Diencephalon (tissue), 1 donor: ENCODE measurements around the gene U2SURP. TPM values are rescaled to one million over a fixed set of nuclear protein-coding genes. Genes with fewer than 3 reads are reported as not detected.

Experiments used
- small RNA-seq: library from RNA; depleted of rRNA; stranded (forward); fragments of <200 nt; gene quantifications from one replicate; pipeline ENCODE3, GENCODE V24; 2014
- total RNA-seq: library from RNA; depleted of rRNA; stranded (reverse); fragments of >200 nt; gene quantifications from one replicate; pipeline ENCODE4 v1.2.3, GENCODE V29; 2014

Gene U2SURP
- total RNA-seq = 119 TPM

DNA sequence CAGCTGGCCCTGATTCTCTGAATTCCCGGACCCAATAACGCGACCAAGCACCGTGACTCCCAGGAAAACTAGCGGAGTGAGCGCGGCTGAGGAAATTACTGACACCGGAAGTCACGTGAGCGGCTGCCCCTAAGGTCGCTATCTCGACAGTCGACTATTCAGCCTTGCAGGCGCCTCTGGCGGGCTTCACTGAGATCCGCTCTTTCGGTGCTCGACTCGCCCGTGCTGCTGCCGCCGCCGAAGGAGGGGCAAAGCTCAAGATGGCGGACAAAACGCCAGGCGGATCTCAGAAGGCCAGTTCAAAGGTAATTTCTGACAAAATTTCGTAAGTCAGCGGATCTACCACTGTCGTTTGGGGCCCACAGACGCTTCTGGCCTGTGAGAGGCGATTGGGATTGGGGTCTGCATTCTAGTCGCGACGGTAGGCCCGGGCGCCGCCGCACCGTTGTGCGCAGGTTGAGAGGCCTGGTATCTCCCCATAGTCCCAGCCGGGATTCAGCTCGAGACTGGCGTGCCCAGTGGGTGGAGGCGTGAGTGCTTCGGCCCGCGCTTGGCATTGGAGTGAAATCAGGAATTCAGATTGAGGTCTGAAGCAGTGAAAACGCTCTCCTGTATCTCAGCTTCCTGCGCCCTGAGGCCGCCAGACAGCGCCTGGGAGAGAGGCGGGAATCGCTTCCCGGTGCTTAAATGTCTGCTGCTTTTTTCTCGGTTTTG is at the start of gene U2SURP:
Gene U2SURP (plus strand): TSS at position 202 of the 714 bp plus-strand sequence. CDS start 59 bp downstream, at position 261.

DNA sequence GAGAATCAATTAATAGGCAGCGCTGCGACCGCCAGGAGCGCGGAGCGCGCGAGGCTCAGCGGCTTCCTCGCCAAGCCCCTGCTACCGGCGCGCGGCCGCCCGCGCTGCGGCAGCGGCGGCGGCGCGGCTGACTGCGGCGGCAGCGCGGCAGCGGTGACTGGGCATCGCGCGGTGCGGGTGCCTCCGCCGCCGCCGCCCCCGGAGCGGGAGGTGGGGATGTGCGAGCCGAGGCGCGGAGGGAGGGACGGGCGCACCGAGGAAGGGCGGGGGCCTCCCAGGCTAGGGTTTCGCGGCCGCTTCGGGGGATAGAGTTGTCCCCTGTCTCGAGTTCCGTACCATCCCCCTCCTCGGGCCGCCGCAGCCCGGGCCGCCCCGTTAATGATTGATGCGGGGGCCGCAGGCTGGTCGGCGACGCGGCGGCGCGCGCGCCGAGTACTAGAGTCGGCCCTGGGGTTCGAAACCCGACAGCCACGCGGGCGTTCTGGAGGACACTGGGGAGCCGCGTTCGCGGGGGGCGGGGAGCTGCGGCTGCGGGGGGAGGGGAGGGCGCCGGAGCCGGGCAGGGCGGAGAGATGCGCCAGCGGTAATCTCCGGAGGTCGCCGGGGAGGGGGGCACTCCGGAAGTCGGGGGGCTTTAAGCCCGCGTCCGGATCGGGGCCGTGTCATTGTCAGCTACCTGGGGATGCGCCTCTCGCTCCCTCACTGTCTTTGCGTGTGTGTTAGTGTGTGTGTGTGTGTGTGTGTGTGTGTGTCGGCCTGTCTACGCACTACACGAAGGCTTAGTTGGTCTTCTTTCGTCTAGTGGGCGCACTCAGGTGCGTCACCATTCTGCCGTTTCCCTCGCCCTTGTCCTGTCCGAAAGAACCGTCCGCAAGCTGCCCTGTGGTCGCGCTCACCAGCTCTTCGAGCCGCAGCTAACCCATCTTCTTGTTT is 37.6 kb upstream of the U2SURP start, which contains the start of gene PAQR9:
Gene PAQR9 (minus strand): TSS at position 159 of the 933 bp plus-strand sequence. CDS start 338 bp downstream, outside the sequence.

Small RNA genes lying within 50 kb of the gene (small RNA-seq; reads per million reads assigned to genes)
- gene AC021074.2 = not detected

Other genes starting within 250 kb of the U2SURP start
- 13.6 TPM for gene PCOLCE2, start 112.5 kb upstream of the U2SURP start, total RNA-seq
- gene PAQR9, start 37.9 kb upstream of the U2SURP start, total RNA-seq = 5.3 TPM
- gene CHST2, start 118.2 kb downstream of the U2SURP start, total RNA-seq = 55.8 TPM